ENCODE results near the gene GPR89B.

DNA sequence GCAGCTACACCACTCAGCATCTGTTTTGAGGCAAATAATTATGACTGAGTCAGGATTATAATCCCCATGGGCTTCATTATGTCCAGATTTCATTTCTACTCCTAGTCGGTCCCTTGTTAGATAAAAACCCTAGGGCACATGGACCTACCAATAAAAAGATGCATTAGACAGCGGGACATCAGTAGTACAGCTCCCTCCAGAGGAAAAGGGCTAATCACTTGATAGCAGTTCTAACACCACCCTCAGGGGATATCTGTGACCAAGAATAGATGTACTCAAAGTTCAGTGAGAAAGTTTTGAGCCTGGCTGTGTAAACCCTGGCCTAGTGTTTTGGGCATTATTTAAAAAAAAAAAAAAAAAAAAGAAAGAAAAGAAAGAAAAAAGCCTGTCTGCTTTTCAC is 15.7 kb upstream of the GPR89B start:
- TF ChIP-seq CTCF (conservative IDR thresholded peaks at IDR 0.05; ENCODE audit: low read length) (no peak), EZH2phosphoT487 (IDR thresholded peaks at IDR 0.05; ENCODE audit: borderline replicate concordance) (no peak)

All from Loucy (cell line).